HEK293 (cell line): ENCODE measurements around the gene RAI14.

Source experiments
- CTCF ChIA-PET: fragments of 350-600 bp; formaldehyde crosslinking; extraction: SDS; loops from one replicate; lab custom pipeline; 2021; ENCODE audit warnings: antibody characterized with exemption; lab: Yijun Ruan, JAX
- POLR2A ChIA-PET: fragments of 300-600 bp; formaldehyde crosslinking; extraction: SDS; loops from one replicate; lab custom pipeline; 2020; ENCODE audit warnings: antibody characterized with exemption, inconsistent platforms; lab: Yijun Ruan, JAX
- H3K27ac ChIP-seq: fragments of 200-500 bp; sonication (Bioruptor generic); 2 replicates; pipeline ENCODE4 v1.5.1; 2014; ENCODE audit warnings: low read depth, low read length, control low read depth, inconsistent platforms; ENCODE audit errors: extremely low read depth
- H3K36me3 ChIP-seq, 2 experiments: fragments of 200-500 bp in 1 of 2; sonication (Bioruptor generic) in 1 of 2; 1 replicate in 1 of 2; 2 replicates in 1 of 2; pipeline ENCODE4 v1.5.1; 2014 to 2017; ENCODE audit warnings: inconsistent platforms in 2 of 2, low read length in 2 of 2; ENCODE audit not compliant: control insufficient read depth in 2 of 2, insufficient read depth in 1 of 2
- H3K4me1 ChIP-seq: fragments of 200-500 bp; sonication (Bioruptor generic); 2 replicates; pipeline ENCODE4 v1.5.1; 2014; ENCODE audit warnings: mild to moderate bottlenecking, low read length, inconsistent platforms; ENCODE audit not compliant: control insufficient read depth, insufficient read depth
- H3K4me3 ChIP-seq: 2 replicates; pipeline ENCODE4 v1.5.1; 2011; ENCODE audit warnings: low read depth, mild to moderate bottlenecking, control low read depth, low read length, moderate library complexity
- H3K9me3 ChIP-seq: fragments of 200-500 bp; sonication (Bioruptor generic); 2 replicates; pipeline ENCODE4 v1.5.1; 2014; ENCODE audit warnings: low read depth, low read length, inconsistent platforms; ENCODE audit not compliant: control insufficient read depth, insufficient read depth
- GLIS1 ChIP-seq: fragments of 450-650 bp; formaldehyde crosslinking; IDR thresholded peaks from 2 replicates; pipeline ENCODE4 v1.5.1; 2016; ENCODE audit warnings: missing biosample characterization, missing genetic modification characterization
- MYNN ChIP-seq: fragments of 450-650 bp; formaldehyde crosslinking; IDR thresholded peaks from 2 replicates; pipeline ENCODE4 v1.5.1; 2016; ENCODE audit warnings: missing biosample characterization, missing genetic modification characterization, borderline replicate concordance
- OVOL3 ChIP-seq: fragments of 450-650 bp; formaldehyde crosslinking; IDR thresholded peaks from 2 replicates; pipeline ENCODE4 v1.5.1; 2016; ENCODE audit warnings: missing biosample characterization, missing genetic modification characterization
- SCRT2 ChIP-seq: fragments of 450-650 bp; formaldehyde crosslinking; IDR thresholded peaks from 2 replicates; pipeline ENCODE4 v1.5.1; 2016; ENCODE audit warnings: missing biosample characterization, missing genetic modification characterization
- YY1 ChIP-seq: fragments of 450-650 bp; formaldehyde crosslinking; IDR thresholded peaks from 2 replicates; pipeline ENCODE4 v1.5.1; 2018; ENCODE audit warnings: missing biosample characterization, missing genetic modification characterization
- ZBTB20 ChIP-seq: fragments of 450-650 bp; formaldehyde crosslinking; IDR thresholded peaks from 2 replicates; pipeline ENCODE4 v1.5.1; 2016; ENCODE audit warnings: missing biosample characterization, missing genetic modification characterization
- ZFP3 ChIP-seq: fragments of 450-650 bp; formaldehyde crosslinking; IDR thresholded peaks from 2 replicates; pipeline ENCODE4 v1.5.1; 2016; ENCODE audit warnings: low read depth, missing biosample characterization, missing genetic modification characterization
- ZNF140 ChIP-seq: fragments of 450-650 bp; formaldehyde crosslinking; IDR thresholded peaks from 2 replicates; pipeline ENCODE4 v1.5.1; 2016; ENCODE audit warnings: missing biosample characterization, missing genetic modification characterization
- ZNF146 ChIP-seq: fragments of 450-650 bp; formaldehyde crosslinking; IDR thresholded peaks from 2 replicates; pipeline ENCODE4 v1.5.1; 2016; ENCODE audit warnings: missing biosample characterization, missing genetic modification characterization
- ZNF157 ChIP-seq: fragments of 450-650 bp; formaldehyde crosslinking; IDR thresholded peaks from 2 replicates; pipeline ENCODE4 v1.5.1; 2016; ENCODE audit warnings: missing biosample characterization, missing genetic modification characterization
- ZNF223 ChIP-seq: fragments of 450-650 bp; formaldehyde crosslinking; IDR thresholded peaks from 2 replicates; pipeline ENCODE4 v1.5.1; 2016; ENCODE audit warnings: missing biosample characterization, missing genetic modification characterization
- ZNF292 ChIP-seq: fragments of 450-650 bp; formaldehyde crosslinking; IDR thresholded peaks from 2 replicates; pipeline ENCODE4 v1.5.1; 2016; ENCODE audit warnings: low read depth, missing biosample characterization, missing genetic modification characterization, borderline replicate concordance
- ZNF404 ChIP-seq: fragments of 450-650 bp; formaldehyde crosslinking; IDR thresholded peaks from 2 replicates; pipeline ENCODE4 v1.5.1; 2017; ENCODE audit warnings: missing biosample characterization, missing genetic modification characterization
- ZNF423 ChIP-seq: fragments of 450-650 bp; formaldehyde crosslinking; IDR thresholded peaks from 2 replicates; pipeline ENCODE4 v1.5.1; 2016; ENCODE audit warnings: missing biosample characterization, missing genetic modification characterization
- ZNF473 ChIP-seq: fragments of 450-650 bp; formaldehyde crosslinking; IDR thresholded peaks from 2 replicates; pipeline ENCODE4 v1.5.1; 2017; ENCODE audit warnings: missing biosample characterization, missing genetic modification characterization
- ZNF501 ChIP-seq: fragments of 450-650 bp; formaldehyde crosslinking; IDR thresholded peaks from 2 replicates; pipeline ENCODE4 v1.5.1; 2016; ENCODE audit warnings: missing biosample characterization, missing genetic modification characterization
- ZNF555 ChIP-seq: fragments of 450-650 bp; formaldehyde crosslinking; conservative IDR thresholded peaks from 2 replicates; pipeline ENCODE4 v1.5.1; 2017; ENCODE audit warnings: missing biosample characterization, mild to moderate bottlenecking, missing genetic modification characterization, inconsistent platforms
- ZNF561 ChIP-seq: fragments of 450-650 bp; IDR thresholded peaks from 2 replicates; pipeline ENCODE4 v1.5.1; 2018; ENCODE audit warnings: missing biosample characterization, missing genetic modification characterization, borderline replicate concordance
- ZNF571 ChIP-seq: fragments of 450-650 bp; formaldehyde crosslinking; IDR thresholded peaks from 2 replicates; pipeline ENCODE4 v1.5.0; 2017; ENCODE audit warnings: missing biosample characterization, missing genetic modification characterization
- ZNF626 ChIP-seq: fragments of 450-650 bp; sonication (Bioruptor Pico); formaldehyde crosslinking; IDR thresholded peaks from 2 replicates; pipeline ENCODE4 v1.5.1; 2018; ENCODE audit warnings: missing biosample characterization, missing genetic modification characterization, inconsistent platforms
- TF ChIP-seq, protein P1 (sequence below): fragments of 450-650 bp; formaldehyde crosslinking; IDR thresholded peaks from 2 replicates; pipeline ENCODE4 v1.5.1; 2016; ENCODE audit warnings: missing biosample characterization, missing genetic modification characterization
- TF ChIP-seq, protein P2 (sequence below): fragments of 450-650 bp; formaldehyde crosslinking; IDR thresholded peaks from 2 replicates; pipeline ENCODE4 v1.5.1; 2016; ENCODE audit warnings: missing biosample characterization, missing genetic modification characterization
- TF ChIP-seq, protein P3 (sequence below): fragments of 450-650 bp; formaldehyde crosslinking; IDR thresholded peaks from 2 replicates; pipeline ENCODE4 v1.5.1; 2016; ENCODE audit warnings: missing biosample characterization, missing genetic modification characterization
- TF ChIP-seq, protein P4 (sequence below): fragments of 450-650 bp; formaldehyde crosslinking; IDR thresholded peaks from 2 replicates; pipeline ENCODE4 v1.5.1; 2017; ENCODE audit warnings: missing biosample characterization, missing genetic modification characterization

The RAI14 gene

DNA sequence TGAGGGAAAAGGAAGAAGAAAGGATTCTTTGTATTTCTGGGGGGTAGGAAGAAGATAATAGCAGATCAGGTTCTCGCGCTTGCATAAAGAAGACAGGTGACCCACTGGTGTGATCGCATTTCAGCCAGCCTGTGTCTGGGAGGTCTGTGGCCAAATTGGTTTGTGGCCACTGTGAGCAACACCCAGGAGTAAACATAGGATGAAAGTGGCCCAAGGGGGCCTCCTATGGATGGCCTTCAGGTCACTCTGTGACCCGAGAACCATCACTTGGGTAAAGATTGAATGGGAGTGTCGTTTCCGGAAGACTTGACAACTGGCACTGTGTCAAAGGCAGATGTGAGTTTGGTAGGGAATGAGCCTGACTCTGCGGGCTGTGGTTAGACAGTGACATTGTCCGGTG lies 34.2 kb downstream of the RAI14 start:
- Histone ChIP-seq H3K27ac (no peak overlapping the region), H3K4me1 (peaks cover 28% of the 10 kb centered on the region)
- CTCF ChIA-PET, result interaction anchor here (1.3 kb wide), 1 partner anchor 208 kb away, joined by 3 read pairs; no protein-coding TSS in a partner anchor

DNA sequence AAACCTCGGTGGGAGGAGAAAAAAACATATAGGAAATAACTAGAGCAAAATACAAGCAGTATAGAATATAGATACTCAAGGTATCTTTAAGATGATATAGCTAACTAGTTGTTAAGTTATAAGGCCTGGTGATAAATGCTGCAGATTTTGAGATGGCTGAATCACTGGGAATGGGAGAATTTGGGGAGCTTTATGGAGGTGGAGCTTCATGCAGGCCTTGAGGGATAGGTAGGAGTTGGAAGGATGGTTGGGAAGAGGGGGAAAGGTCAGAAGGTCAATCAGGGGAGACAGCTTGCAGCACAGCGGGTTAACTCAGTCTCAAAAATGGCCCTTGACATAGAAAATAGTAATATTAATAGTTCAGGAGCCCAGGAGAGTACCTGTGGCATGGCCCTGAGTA lies 34.8 kb downstream of the RAI14 start:
- ChIA-PET CTCF (interaction anchor here (1.3 kb wide), 1 partner anchor 207 kb away, joined by 3 read pairs; no protein-coding TSS in a partner anchor), POLR2A (no interaction called here)
- Histone ChIP-seq H3K4me1 (peaks cover 22% of the 10 kb centered on the region), H3K27ac (no peak overlapping the region), H3K36me3 (peaks cover 9 to 23% of the 10 kb centered on the region in 2 experiments), H3K9me3 (no peaks in the 10 kb centered on the region), H3K4me3 (no peak overlapping the region)
- TF ChIP-seq ZFP3 (tag by site-specific recombination), result peak; percentile 65; the same call in 1 of the 2 replicates
- TF ChIP-seq, protein P1, sequence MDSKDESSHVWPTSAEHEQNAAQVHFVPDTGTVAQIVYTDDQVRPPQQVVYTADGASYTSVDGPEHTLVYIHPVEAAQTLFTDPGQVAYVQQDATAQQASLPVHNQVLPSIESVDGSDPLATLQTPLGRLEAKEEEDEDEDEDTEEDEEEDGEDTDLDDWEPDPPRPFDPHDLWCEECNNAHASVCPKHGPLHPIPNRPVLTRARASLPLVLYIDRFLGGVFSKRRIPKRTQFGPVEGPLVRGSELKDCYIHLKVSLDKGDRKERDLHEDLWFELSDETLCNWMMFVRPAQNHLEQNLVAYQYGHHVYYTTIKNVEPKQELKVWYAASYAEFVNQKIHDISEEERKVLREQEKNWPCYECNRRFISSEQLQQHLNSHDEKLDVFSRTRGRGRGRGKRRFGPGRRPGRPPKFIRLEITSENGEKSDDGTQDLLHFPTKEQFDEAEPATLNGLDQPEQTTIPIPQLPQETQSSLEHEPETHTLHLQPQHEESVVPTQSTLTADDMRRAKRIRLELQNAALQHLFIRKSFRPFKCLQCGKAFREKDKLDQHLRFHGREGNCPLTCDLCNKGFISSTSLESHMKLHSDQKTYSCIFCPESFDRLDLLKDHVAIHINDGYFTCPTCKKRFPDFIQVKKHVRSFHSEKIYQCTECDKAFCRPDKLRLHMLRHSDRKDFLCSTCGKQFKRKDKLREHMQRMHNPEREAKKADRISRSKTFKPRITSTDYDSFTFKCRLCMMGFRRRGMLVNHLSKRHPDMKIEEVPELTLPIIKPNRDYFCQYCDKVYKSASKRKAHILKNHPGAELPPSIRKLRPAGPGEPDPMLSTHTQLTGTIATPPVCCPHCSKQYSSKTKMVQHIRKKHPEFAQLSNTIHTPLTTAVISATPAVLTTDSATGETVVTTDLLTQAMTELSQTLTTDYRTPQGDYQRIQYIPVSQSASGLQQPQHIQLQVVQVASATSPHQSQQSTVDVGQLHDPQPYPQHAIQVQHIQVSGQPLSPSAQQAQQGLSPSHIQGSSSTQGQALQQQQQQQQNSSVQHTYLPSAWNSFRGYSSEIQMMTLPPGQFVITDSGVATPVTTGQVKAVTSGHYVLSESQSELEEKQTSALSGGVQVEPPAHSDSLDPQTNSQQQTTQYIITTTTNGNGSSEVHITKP (tag by site-specific recombination), result no peak

More for the DNA sequence above, 34.2 kb downstream of the RAI14 start:
- POLR2A ChIA-PET, result no interaction called here
- no peak overlapping the region for H3K4me3 ChIP-seq
- no peaks in the 10 kb centered on the region for H3K9me3 ChIP-seq
- H3K36me3 ChIP-seq, result peaks cover 9 to 23% of the 10 kb centered on the region in 2 experiments
- TF ChIP-seq ZNF404 (tag by site-specific recombination) (no peak), ZNF626 (no peak), ZNF571 (no peak), GLIS1 (peak; percentile 28; the same call in 1 of the 2 replicates)

DNA sequence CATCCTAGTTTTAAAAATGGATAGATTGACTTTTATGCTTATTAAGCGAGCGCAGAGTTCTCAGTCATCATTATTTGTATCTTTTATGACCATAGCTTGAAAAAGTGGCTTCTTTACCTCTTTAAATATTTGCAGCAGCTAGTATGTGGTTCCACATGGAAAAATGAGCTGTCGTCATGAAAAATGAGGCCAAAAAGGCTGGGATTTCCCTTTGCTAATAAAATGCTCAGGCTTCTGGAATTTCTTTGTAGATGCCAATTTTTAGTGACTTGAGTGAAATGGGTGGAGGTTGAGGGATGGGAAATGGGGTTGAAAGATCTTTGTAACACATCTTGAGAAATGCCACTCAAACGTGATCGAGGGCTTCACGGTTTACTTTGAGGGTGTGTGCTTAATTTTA lies 35.2 kb downstream of the RAI14 start:
- Histone ChIP-seq H3K4me1 (peaks cover 19% of the 10 kb centered on the region), H3K36me3 (peaks cover 9 to 23% of the 10 kb centered on the region in 2 experiments), H3K4me3 (no peak overlapping the region), H3K27ac (no peak overlapping the region), H3K9me3 (no peaks in the 10 kb centered on the region)
- ChIA-PET POLR2A (no interaction called here), CTCF (no interaction called here)
- TF ChIP-seq ZNF223 (no peak), ZNF555 (tag by site-specific recombination) (no peak), ZNF140 (tag by site-specific recombination) (no peak), ZNF423 (tag by site-specific recombination) (no peak), OVOL3 (no peak), YY1 (no peak), MYNN (tag by site-specific recombination) (no peak), ZNF561 (tag by site-specific recombination) (no peak), ZNF146 (tag by site-specific recombination) (no peak), SCRT2 (no peak), ZBTB20 (tag by site-specific recombination) (no peak), ZNF501 (tag by site-specific recombination) (no peak), ZNF157 (no peak), ZNF292 (no peak), ZNF473 (no peak)
- TF ChIP-seq, protein P2, sequence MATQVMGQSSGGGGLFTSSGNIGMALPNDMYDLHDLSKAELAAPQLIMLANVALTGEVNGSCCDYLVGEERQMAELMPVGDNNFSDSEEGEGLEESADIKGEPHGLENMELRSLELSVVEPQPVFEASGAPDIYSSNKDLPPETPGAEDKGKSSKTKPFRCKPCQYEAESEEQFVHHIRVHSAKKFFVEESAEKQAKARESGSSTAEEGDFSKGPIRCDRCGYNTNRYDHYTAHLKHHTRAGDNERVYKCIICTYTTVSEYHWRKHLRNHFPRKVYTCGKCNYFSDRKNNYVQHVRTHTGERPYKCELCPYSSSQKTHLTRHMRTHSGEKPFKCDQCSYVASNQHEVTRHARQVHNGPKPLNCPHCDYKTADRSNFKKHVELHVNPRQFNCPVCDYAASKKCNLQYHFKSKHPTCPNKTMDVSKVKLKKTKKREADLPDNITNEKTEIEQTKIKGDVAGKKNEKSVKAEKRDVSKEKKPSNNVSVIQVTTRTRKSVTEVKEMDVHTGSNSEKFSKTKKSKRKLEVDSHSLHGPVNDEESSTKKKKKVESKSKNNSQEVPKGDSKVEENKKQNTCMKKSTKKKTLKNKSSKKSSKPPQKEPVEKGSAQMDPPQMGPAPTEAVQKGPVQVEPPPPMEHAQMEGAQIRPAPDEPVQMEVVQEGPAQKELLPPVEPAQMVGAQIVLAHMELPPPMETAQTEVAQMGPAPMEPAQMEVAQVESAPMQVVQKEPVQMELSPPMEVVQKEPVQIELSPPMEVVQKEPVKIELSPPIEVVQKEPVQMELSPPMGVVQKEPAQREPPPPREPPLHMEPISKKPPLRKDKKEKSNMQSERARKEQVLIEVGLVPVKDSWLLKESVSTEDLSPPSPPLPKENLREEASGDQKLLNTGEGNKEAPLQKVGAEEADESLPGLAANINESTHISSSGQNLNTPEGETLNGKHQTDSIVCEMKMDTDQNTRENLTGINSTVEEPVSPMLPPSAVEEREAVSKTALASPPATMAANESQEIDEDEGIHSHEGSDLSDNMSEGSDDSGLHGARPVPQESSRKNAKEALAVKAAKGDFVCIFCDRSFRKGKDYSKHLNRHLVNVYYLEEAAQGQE (tag by site-specific recombination), result no peak
- TF ChIP-seq, protein P3, sequence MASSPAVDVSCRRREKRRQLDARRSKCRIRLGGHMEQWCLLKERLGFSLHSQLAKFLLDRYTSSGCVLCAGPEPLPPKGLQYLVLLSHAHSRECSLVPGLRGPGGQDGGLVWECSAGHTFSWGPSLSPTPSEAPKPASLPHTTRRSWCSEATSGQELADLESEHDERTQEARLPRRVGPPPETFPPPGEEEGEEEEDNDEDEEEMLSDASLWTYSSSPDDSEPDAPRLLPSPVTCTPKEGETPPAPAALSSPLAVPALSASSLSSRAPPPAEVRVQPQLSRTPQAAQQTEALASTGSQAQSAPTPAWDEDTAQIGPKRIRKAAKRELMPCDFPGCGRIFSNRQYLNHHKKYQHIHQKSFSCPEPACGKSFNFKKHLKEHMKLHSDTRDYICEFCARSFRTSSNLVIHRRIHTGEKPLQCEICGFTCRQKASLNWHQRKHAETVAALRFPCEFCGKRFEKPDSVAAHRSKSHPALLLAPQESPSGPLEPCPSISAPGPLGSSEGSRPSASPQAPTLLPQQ (tag by site-specific recombination), result no peak
- TF ChIP-seq, protein P4, sequence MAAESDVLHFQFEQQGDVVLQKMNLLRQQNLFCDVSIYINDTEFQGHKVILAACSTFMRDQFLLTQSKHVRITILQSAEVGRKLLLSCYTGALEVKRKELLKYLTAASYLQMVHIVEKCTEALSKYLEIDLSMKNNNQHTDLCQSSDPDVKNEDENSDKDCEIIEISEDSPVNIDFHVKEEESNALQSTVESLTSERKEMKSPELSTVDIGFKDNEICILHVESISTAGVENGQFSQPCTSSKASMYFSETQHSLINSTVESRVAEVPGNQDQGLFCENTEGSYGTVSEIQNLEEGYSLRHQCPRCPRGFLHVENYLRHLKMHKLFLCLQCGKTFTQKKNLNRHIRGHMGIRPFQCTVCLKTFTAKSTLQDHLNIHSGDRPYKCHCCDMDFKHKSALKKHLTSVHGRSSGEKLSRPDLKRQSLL (tag by site-specific recombination), result no peak
